Loucy (cell line): ENCODE measurements around the gene NUP155.

Experiments
- CTCF ChIP-seq: fragments of 200-600 bp; sonication (generic); conservative IDR thresholded peaks from 2 replicates; pipeline ENCODE4 v1.5.1; 2014; ENCODE audit warnings: mild to moderate bottlenecking, antibody characterized with exemption, low read length
- EZH2phosphoT487 ChIP-seq: fragments of 200-600 bp; IDR thresholded peaks from 2 replicates; pipeline ENCODE4 v1.6.1; 2018; ENCODE audit warnings: antibody characterized with exemption, mild to moderate bottlenecking, moderate library complexity, borderline replicate concordance

DNA sequence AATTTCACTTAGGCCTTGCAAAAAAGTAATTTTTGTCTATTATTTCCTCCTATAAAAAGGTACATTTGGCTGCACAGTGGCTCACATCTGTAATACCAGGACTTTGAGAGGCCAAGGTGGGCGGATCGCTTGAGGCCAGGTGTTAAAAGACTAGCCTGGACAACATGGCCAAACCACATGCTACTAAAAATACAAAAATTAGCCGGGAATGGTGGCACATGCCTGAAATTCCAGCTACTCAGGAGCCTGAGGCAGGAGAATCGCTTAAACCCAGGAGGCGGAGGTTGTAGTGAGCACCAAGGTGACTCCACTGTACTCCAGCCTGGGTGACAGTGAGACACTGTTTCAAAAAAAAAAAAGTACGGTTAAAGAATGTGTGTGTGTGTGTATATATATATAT is 15.7 kb downstream of the NUP155 start:
- no peak for TF ChIP-seq CTCF
- no peak for TF ChIP-seq EZH2phosphoT487
